Activated CD8-positive, alpha-beta T cell treated with anti-CD3 and anti-CD28 coated beads, Interleukin-2, amount 10 ng/mL, durations not matched to agents 7 days and 5 days (primary cell): ENCODE data around the gene RSL1D1. TPM values are rescaled to one million over a fixed set of nuclear protein-coding genes. Genes with fewer than 3 reads are reported as not detected.

ENCODE experiments used
- ATAC-seq: fragments of 150-1000 bp; cut with Tn5 transposase; one replicate; pipeline ENCODE4 v1.10.0; 2021; ENCODE audit warnings: moderate library complexity
- CTCF ChIA-PET: fragments of 350-600 bp; sonication (Branson Sonifier 250); formaldehyde crosslinking; loops from one replicate; lab custom pipeline; 2021; ENCODE audit warnings: antibody characterized with exemption; lab: Charles Lee
- POLR2A ChIA-PET: fragments of 350-600 bp; sonication (Branson Sonifier 250); formaldehyde crosslinking; loops from one replicate; lab custom pipeline; 2021; ENCODE audit warnings: antibody characterized with exemption; lab: Charles Lee
- DNase-seq: peaks from one replicate; pipeline ENCODE4 v3.0.0-alpha.2; 2020
- H3K27ac Mint-ChIP-seq: one replicate; pipeline ENCODE4 v1.8.0; 2021; ENCODE audit warnings: mild to moderate bottlenecking, mixed read lengths
- H3K27me3 Mint-ChIP-seq: one replicate; pipeline ENCODE4 v1.8.0; 2021; ENCODE audit warnings: low read depth, mixed read lengths
- H3K36me3 Mint-ChIP-seq: one replicate; pipeline ENCODE4 v1.8.0; 2021; ENCODE audit warnings: low read depth, mixed read lengths
- H3K4me1 Mint-ChIP-seq: one replicate; pipeline ENCODE4 v1.8.0; 2021; ENCODE audit warnings: low read depth, mixed read lengths
- H3K4me3 Mint-ChIP-seq: one replicate; pipeline ENCODE4 v1.8.0; 2021; ENCODE audit warnings: mild to moderate bottlenecking, mixed read lengths
- H3K9me3 Mint-ChIP-seq: one replicate; pipeline ENCODE4 v1.8.0; 2022; ENCODE audit warnings: mixed read lengths; ENCODE audit not compliant: insufficient read depth
- total RNA-seq, 2 experiments: library from RNA; stranded (reverse); gene quantifications; one replicate each; pipeline ENCODE4 v1.2.3, GENCODE V29; 2021

The RSL1D1 gene
- 100 to 1,000 TPM; 156 to 158 TPM for total RNA-seq

GRCh38 chr16:11851294-11852091 is at the start of gene RSL1D1:
Gene RSL1D1, minus strand, starts transcription at chr16:11851542. Its CDS starts 30 bp downstream, at chr16:11851512.
- Mint-ChIP-seq H3K27ac (peak within 1 kb of the TSS; percentile 97), H3K36me3 (peaks cover 44% of the 10 kb centered on the region), H3K9me3 (no peaks in the 10 kb centered on the region), H3K4me1 (peaks cover 41% of the 10 kb centered on the region), H3K4me3 (peak within 1 kb of the TSS; percentile 100), H3K27me3 (no peaks in the 10 kb centered on the region)
- ATAC-seq (peak; percentile 86), DNase-seq (peak; percentile 94)
- ChIA-PET POLR2A (interaction anchor here (0.7 to 2.2 kb wide), 8 partner anchors 54 to 233 kb away, joined by 3 to 9 read pairs (median 3); partner anchors contain the start of genes GSPT1, TXNDC11 and ZC3H7A), CTCF (interaction anchor here (1.5 to 2.3 kb wide), 2 partner anchors 31 to 55 kb away, joined by 4 to 7 read pairs; partner anchors contain the start of gene ZC3H7A)

DNA sequence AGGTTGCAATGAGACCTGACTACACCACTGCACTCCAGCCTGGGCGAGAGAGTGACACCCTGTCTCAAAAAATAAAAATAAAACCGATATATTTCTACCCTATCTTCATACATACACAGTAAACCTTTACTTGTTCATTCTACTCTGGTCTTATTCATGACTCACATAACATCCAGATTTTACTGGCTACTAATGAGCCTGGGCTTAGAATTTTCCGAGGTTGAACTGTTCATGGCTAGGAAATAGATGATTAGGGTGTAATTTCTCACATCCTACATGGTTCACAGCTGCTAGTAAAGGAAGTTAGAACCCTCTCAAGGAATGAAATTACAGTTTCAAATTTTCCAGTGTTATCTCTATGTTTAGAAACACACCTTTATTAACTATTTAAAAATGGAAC is 49.7 kb upstream of the RSL1D1 start:
- ChIA-PET CTCF (no interaction called here), POLR2A (no interaction called here)
- Mint-ChIP-seq H3K27me3 (no peaks in the 10 kb centered on the region), H3K27ac (no peak overlapping the region), H3K36me3 (peaks cover 29% of the 10 kb centered on the region), H3K4me3 (no peak overlapping the region), H3K4me1 (peaks cover 23% of the 10 kb centered on the region), H3K9me3 (no peaks in the 10 kb centered on the region)
- DNase-seq (no peak), ATAC-seq (no peak)

DNA sequence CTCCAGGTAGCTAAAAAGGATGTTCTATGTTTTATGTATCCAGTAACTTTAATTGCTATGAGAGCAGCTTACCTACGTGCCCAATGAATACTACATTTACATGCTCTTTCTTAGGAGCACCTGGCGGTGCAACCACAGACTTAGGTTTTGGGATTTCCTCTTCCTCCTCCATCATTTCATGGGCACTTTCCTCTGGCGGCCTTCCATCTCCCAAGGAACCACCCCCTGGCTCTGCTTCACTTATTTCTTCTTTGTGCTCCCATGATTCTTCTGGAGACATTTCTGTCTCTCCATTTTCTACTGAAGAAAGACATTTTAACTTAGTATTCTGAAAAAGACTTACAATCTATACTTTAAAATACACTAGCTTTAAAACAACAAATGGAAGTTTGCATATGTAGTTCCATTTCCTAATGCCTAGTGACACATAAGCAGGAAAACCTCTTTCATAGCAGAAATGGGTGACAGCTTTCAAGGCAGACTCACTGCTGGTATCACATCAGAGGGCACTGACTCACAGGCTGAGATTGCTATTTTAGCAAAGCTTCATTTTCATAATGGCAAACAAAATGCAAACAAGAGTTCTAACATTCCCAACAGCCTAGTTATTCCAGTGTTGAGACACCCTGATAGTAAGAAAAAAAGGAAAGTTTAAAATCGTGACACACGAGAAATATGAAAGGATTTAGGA is 45.3 kb upstream of the RSL1D1 start:
- CTCF ChIA-PET, result interaction anchor here (1.2 to 1.8 kb wide), 2 partner anchors 11 to 171 kb away, joined by 3 to 6 read pairs; no protein-coding TSS in a partner anchor
- no peak overlapping the region for H3K4me3 Mint-ChIP-seq
- no peaks in the 10 kb centered on the region for H3K27me3 Mint-ChIP-seq
- POLR2A ChIA-PET, result no interaction called here
- H3K36me3 Mint-ChIP-seq, result peaks cover 32% of the 10 kb centered on the region
- DNase-seq (no peak), ATAC-seq (no peak)
- H3K4me1 Mint-ChIP-seq, result peaks cover 23% of the 10 kb centered on the region
- no peaks in the 10 kb centered on the region for H3K9me3 Mint-ChIP-seq
- H3K27ac Mint-ChIP-seq, result peak overlapping the region; percentile 37

GRCh38 chr16:11893571-11893970 is 42.2 kb upstream of the RSL1D1 start:
- peaks cover 35% of the 10 kb centered on the region for H3K36me3 Mint-ChIP-seq
- no peaks in the 10 kb centered on the region for H3K27me3 Mint-ChIP-seq
- CTCF ChIA-PET, result no interaction called here
- H3K27ac Mint-ChIP-seq, result no peak overlapping the region
- H3K4me3 Mint-ChIP-seq, result no peak overlapping the region
- no peaks in the 10 kb centered on the region for H3K9me3 Mint-ChIP-seq
- POLR2A ChIA-PET, result interaction anchor here (1.4 kb wide), 1 partner anchor 20 kb away, joined by 3 read pairs; no protein-coding TSS in a partner anchor
- ATAC-seq, result no peak
- DNase-seq, result no peak
- H3K4me1 Mint-ChIP-seq, result peaks cover 7% of the 10 kb centered on the region

- H3K36me3 Mint-ChIP-seq, result peaks cover 36% of the 10 kb centered on the region
These were observed 41.4 kb upstream of the RSL1D1 start for GRCh38 chr16:11892761-11893160.

DNA sequence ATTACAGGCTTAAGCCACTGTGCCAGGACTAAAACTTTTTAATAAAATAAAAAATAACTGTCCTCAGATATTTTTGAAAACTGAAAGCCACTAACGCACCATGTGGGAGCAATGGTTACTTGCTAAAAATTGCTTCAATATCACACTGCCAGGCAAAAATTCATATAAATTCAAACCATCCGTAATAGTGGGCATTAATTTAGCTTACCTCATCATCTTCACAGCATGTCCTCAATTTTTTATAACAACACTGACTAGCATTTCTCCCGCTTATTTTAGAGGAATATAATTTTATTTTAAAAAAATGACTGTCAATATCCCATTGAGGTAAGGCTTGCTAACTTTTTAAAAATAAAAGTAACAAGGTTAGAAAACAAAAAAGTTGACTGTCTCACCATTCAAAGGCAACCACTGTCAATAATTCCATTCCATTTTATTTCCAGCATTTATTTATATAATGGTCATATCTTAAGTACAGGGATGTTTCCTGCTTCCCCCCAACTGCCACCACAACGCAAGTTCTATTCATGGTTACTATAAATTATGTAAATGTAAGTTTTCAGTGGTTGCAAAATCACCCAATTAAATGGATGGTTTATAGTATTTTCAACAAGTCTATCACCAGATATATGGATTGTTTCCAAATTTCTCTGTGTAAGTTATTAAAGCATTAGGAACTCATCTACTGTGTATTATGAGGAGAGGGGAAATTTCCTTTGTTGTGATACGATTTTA is 39.1 kb upstream of the RSL1D1 start:
- Mint-ChIP-seq H3K4me3 (no peak overlapping the region), H3K36me3 (peaks cover 45% of the 10 kb centered on the region), H3K27ac (no peak overlapping the region), H3K27me3 (no peaks in the 10 kb centered on the region), H3K9me3 (no peaks in the 10 kb centered on the region), H3K4me1 (peaks cover 2% of the 10 kb centered on the region)
- CTCF ChIA-PET, result no interaction called here
- ATAC-seq (no peak), DNase-seq (no peak)
- POLR2A ChIA-PET, result no interaction called here

More at GRCh38 chr16:11892761-11893160, 41.4 kb upstream of the RSL1D1 start:
- ATAC-seq, result no peak
- Mint-ChIP-seq H3K9me3 (no peaks in the 10 kb centered on the region), H3K4me3 (no peak overlapping the region), H3K27me3 (no peaks in the 10 kb centered on the region), H3K4me1 (peaks cover 2% of the 10 kb centered on the region), H3K27ac (no peak overlapping the region)
- POLR2A ChIA-PET, result no interaction called here
- CTCF ChIA-PET, result no interaction called here
- DNase-seq, result no peak

GRCh38 chr16:11886881-11887280 is 35.5 kb upstream of the RSL1D1 start:
- POLR2A ChIA-PET, result no interaction called here
- Mint-ChIP-seq H3K36me3 (peaks cover 48% of the 10 kb centered on the region), H3K27ac (peak overlapping the region; percentile 30)

DNA sequence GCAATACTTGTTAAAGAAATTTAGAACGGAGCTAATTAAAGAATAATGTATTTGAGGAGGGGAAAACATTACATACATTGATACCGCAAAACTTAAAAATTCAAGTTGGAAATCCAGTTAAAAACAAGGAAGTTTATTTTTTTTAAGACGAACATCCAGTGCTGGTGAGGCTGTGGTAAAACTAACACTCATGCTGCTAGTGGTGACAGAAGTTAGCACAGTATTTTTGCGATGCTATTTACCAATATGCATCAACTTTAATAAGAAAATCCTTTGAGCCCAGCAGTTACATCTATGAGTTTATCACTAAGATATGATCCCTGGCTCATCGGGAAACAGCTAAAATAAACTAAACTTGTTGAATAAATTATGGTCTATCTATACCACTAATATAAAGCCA is 32.7 kb upstream of the RSL1D1 start:
- no peaks in the 10 kb centered on the region for H3K27me3 Mint-ChIP-seq

More at GRCh38 chr16:11886881-11887280, 35.5 kb upstream of the RSL1D1 start:
- no peaks in the 10 kb centered on the region for H3K4me1 Mint-ChIP-seq
- no peak for DNase-seq
- H3K27me3 Mint-ChIP-seq, result no peaks in the 10 kb centered on the region
- H3K9me3 Mint-ChIP-seq, result no peaks in the 10 kb centered on the region
- ATAC-seq, result no peak
- CTCF ChIA-PET, result no interaction called here
- H3K4me3 Mint-ChIP-seq, result no peak overlapping the region

GRCh38 chr16:11880007-11880406 is 28.7 kb upstream of the RSL1D1 start:
- POLR2A ChIA-PET, result no interaction called here
- CTCF ChIA-PET, result no interaction called here
- no peaks in the 10 kb centered on the region for H3K9me3 Mint-ChIP-seq
- no peak overlapping the region for H3K27ac Mint-ChIP-seq
- ATAC-seq (no peak), DNase-seq (no peak)
- no peaks in the 10 kb centered on the region for H3K4me1 Mint-ChIP-seq
- no peaks in the 10 kb centered on the region for H3K27me3 Mint-ChIP-seq
- no peak overlapping the region for H3K4me3 Mint-ChIP-seq
- peaks cover 49% of the 10 kb centered on the region for H3K36me3 Mint-ChIP-seq

More for the DNA sequence above, 32.7 kb upstream of the RSL1D1 start:
- CTCF ChIA-PET, result interaction anchor here (1.2 kb wide), 1 partner anchor 9 kb away, joined by 5 read pairs; no protein-coding TSS in a partner anchor
- POLR2A ChIA-PET, result no interaction called here
- no peak overlapping the region for H3K27ac Mint-ChIP-seq
- DNase-seq, result no peak
- peaks cover 54% of the 10 kb centered on the region for H3K36me3 Mint-ChIP-seq
- no peak for ATAC-seq
- no peaks in the 10 kb centered on the region for H3K4me1 Mint-ChIP-seq
- no peak overlapping the region for H3K4me3 Mint-ChIP-seq
- no peaks in the 10 kb centered on the region for H3K9me3 Mint-ChIP-seq

DNA sequence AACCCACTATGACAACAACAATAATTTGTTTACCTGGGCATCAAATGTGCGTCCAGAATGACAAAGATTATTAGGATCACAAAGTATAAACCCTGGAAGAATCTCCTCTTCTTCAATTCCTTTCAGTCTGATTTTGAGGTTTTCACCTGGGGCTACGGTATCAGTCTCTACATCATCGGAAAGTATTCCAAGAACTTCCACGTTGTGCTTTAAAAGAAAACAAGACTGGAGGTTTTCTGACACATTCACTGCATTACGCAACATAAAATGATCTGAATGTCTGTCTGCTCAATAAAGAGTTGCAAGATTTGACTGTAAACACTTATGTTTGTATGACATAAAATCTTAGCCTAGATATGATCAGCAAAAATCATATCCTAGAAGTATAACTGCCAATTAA is 26.0 kb upstream of the RSL1D1 start:
- Mint-ChIP-seq H3K4me1 (no peaks in the 10 kb centered on the region), H3K36me3 (peaks cover 52% of the 10 kb centered on the region), H3K4me3 (no peak overlapping the region), H3K9me3 (no peaks in the 10 kb centered on the region), H3K27me3 (no peaks in the 10 kb centered on the region), H3K27ac (no peak overlapping the region)
- no peak for ATAC-seq
- ChIA-PET POLR2A (no interaction called here), CTCF (interaction anchor here (1.4 kb wide), 1 partner anchor 9 kb away, joined by 3 read pairs; no protein-coding TSS in a partner anchor)
- DNase-seq, result no peak

- ATAC-seq (no peak), DNase-seq (no peak)
- no peaks in the 10 kb centered on the region for H3K9me3 Mint-ChIP-seq
- no peaks in the 10 kb centered on the region for H3K27me3 Mint-ChIP-seq
- H3K36me3 Mint-ChIP-seq, result peaks cover 54% of the 10 kb centered on the region
- ChIA-PET POLR2A (no interaction called here), CTCF (interaction anchor here (1.4 kb wide), 1 partner anchor 8 kb away, joined by 3 read pairs; no protein-coding TSS in a partner anchor)
- no peaks in the 10 kb centered on the region for H3K4me1 Mint-ChIP-seq
- no peak overlapping the region for H3K27ac Mint-ChIP-seq
- no peak overlapping the region for H3K4me3 Mint-ChIP-seq
These were observed 25.0 kb upstream of the RSL1D1 start for GRCh38 chr16:11876306-11876705.
